HEK293T (cell line): ENCODE results near the gene GNA12.

Source experiments
- CTCF ChIA-PET: fragments of 350-600 bp; formaldehyde crosslinking; extraction: SDS; loops from one replicate; lab custom pipeline; 2021; ENCODE audit warnings: antibody characterized with exemption, inconsistent platforms; lab: Yijun Ruan, JAX
- POLR2A ChIA-PET: fragments of 350-600 bp; formaldehyde crosslinking; extraction: SDS; loops from one replicate; lab custom pipeline; 2020; ENCODE audit warnings: antibody characterized with exemption, inconsistent platforms; lab: Yijun Ruan, JAX
- DNase-seq: peaks from one replicate; pipeline ENCODE4 v3.0.0; 2012; ENCODE audit warnings: mixed read lengths; ENCODE audit errors: extremely low spot score
- ARNT ChIP-seq: fragments of 450-650 bp; IDR thresholded peaks from 2 replicates; pipeline ENCODE4 v1.6.1; 2017; ENCODE audit warnings: mild to moderate bottlenecking
- BHLHE40 ChIP-seq: fragments of 450-650 bp; IDR thresholded peaks from 2 replicates; pipeline ENCODE4 v1.6.1; 2016; ENCODE audit warnings: mild to moderate bottlenecking, moderate library complexity, borderline replicate concordance
- CTBP1 ChIP-seq: fragments of 450-650 bp; IDR thresholded peaks from 2 replicates; pipeline ENCODE4 v1.6.1; 2016; ENCODE audit warnings: borderline replicate concordance
- ELF4 ChIP-seq: fragments of 450-650 bp; IDR thresholded peaks from 2 replicates; pipeline ENCODE4 v1.6.1; 2017; ENCODE audit warnings: antibody characterized with exemption
- FOXA1 ChIP-seq: fragments of 450-650 bp; IDR thresholded peaks from 2 replicates; pipeline ENCODE4 v1.6.1; 2016; ENCODE audit warnings: mild to moderate bottlenecking
- FOXK2 ChIP-seq: fragments of 450-650 bp; IDR thresholded peaks from 2 replicates; pipeline ENCODE4 v1.6.1; 2016; ENCODE audit warnings: mild to moderate bottlenecking
- FOXM1 ChIP-seq: fragments of 450-650 bp; IDR thresholded peaks from 2 replicates; pipeline ENCODE4 v1.6.1; 2017; ENCODE audit warnings: mild to moderate bottlenecking, borderline replicate concordance
- HDGF ChIP-seq: fragments of 450-650 bp; IDR thresholded peaks from 2 replicates; pipeline ENCODE4 v1.6.1; 2017; ENCODE audit warnings: antibody characterized with exemption, borderline replicate concordance
- L3MBTL2 ChIP-seq: fragments of 450-650 bp; conservative IDR thresholded peaks from 2 replicates; pipeline ENCODE4 v1.6.1; 2016; ENCODE audit warnings: mild to moderate bottlenecking
- LEF1 ChIP-seq: fragments of 450-650 bp; IDR thresholded peaks from 2 replicates; pipeline ENCODE4 v1.6.1; 2017; ENCODE audit warnings: mild to moderate bottlenecking, borderline replicate concordance
- NFRKB ChIP-seq: fragments of 450-650 bp; IDR thresholded peaks from 2 replicates; pipeline ENCODE4 v1.6.1; 2016; ENCODE audit warnings: mild to moderate bottlenecking, moderate library complexity
- PKNOX1 ChIP-seq: fragments of 450-650 bp; IDR thresholded peaks from 2 replicates; pipeline ENCODE4 v1.6.1; 2016
- SP1 ChIP-seq: fragments of 450-650 bp; IDR thresholded peaks from 2 replicates; pipeline ENCODE4 v1.6.1; 2017
- SUZ12 ChIP-seq: fragments of 450-650 bp; IDR thresholded peaks from 2 replicates; pipeline ENCODE4 v1.6.1; 2016; ENCODE audit warnings: mild to moderate bottlenecking
- TARDBP ChIP-seq: fragments of 450-650 bp; IDR thresholded peaks from 2 replicates; pipeline ENCODE4 v1.6.1; 2016
- ZNF384 ChIP-seq: fragments of 450-650 bp; IDR thresholded peaks from 2 replicates; pipeline ENCODE4 v1.6.1; 2016

GNA12 gene

GRCh38 chr7:2811476-2812113 lies 32.5 kb downstream of the GNA12 start:
- POLR2A ChIA-PET = interaction anchor here (1.2 kb wide), 1 partner anchor 9 kb away, joined by 3 read pairs; no protein-coding TSS in a partner anchor
- no peak for DNase-seq
- CTCF ChIA-PET = no interaction called here
- no peak for TF ChIP-seq NFRKB
- TF ChIP-seq PKNOX1 = no peak
- no peak for TF ChIP-seq ZNF384
- TF ChIP-seq FOXM1 = no peak
- no peak for TF ChIP-seq FOXK2
- no peak for TF ChIP-seq SUZ12
- no peak for TF ChIP-seq FOXA1
- TF ChIP-seq SP1 = no peak
- no peak for TF ChIP-seq LEF1
- no peak for TF ChIP-seq ARNT
- no peak for TF ChIP-seq HDGF

- DNase-seq = no peak
- ChIA-PET POLR2A (interaction anchor here (1.2 kb wide), 1 partner anchor 8 kb away, joined by 3 read pairs; no protein-coding TSS in a partner anchor), CTCF (no interaction called here)
- TF ChIP-seq TARDBP (no peak), L3MBTL2 (no peak), ELF4 (no peak), NFRKB (no peak), CTBP1 (no peak), BHLHE40 (no peak), LEF1 (no peak), PKNOX1 (no peak), FOXA1 (no peak), ARNT (no peak)
Measured at GRCh38 chr7:2810682-2811415, 33.3 kb downstream of the GNA12 start.

GRCh38 chr7:2809903-2810625 lies 34.0 kb downstream of the GNA12 start:
- POLR2A ChIA-PET = no interaction called here
- no peak for DNase-seq
- CTCF ChIA-PET = no interaction called here
- TF ChIP-seq L3MBTL2 (no peak), ZNF384 (no peak), FOXM1 (no peak), TARDBP (no peak), FOXA1 (no peak), BHLHE40 (no peak), SUZ12 (no peak), ELF4 (no peak), PKNOX1 (no peak), LEF1 (no peak), HDGF (no peak), SP1 (no peak), CTBP1 (no peak), FOXK2 (no peak), NFRKB (no peak), ARNT (no peak)

GRCh38 chr7:2808891-2809665 lies 35.0 kb downstream of the GNA12 start:
- ChIA-PET CTCF (interaction anchor here (0.5 kb wide), 1 partner anchor 90 kb away, joined by 4 read pairs; no protein-coding TSS in a partner anchor), POLR2A (interaction anchor here (1.3 kb wide), 1 partner anchor 21 kb away, joined by 3 read pairs; no protein-coding TSS in a partner anchor)
- no peak for DNase-seq
- TF ChIP-seq PKNOX1 = no peak
- no peak for TF ChIP-seq BHLHE40
- no peak for TF ChIP-seq SP1
- TF ChIP-seq L3MBTL2 = no peak
- TF ChIP-seq FOXM1 = no peak
- TF ChIP-seq ELF4 = no peak
- no peak for TF ChIP-seq FOXA1
- TF ChIP-seq LEF1 = no peak
